Measurements from ENCODE around the gene IQCF6.
A peak's percentile ranks its signal among the peaks of the same experiment; 100 is the strongest.
"Not testable (repeated sequence)": the region's sequence is repeated elsewhere in the genome, so short reads cannot be mapped to it uniquely, and the experiment has no call there.

IQCF6 gene

GRCh38 chr3:51759203-51759602 lies 19.8 kb downstream of the IQCF6 start:
- no peak for DNase-seq (ENCODE audit: low spot score)

GRCh38 chr3:51753763-51754750 lies 25.0 kb downstream of the IQCF6 start:
- DNase-seq (ENCODE audit: low spot score): not testable (repeated sequence)

GRCh38 chr3:51751287-51751686 lies 27.8 kb downstream of the IQCF6 start:
- no peak for DNase-seq (ENCODE audit: low spot score)

GRCh38 chr3:51750878-51751277 lies 28.2 kb downstream of the IQCF6 start:
- DNase-seq (ENCODE audit: low spot score): no peak

- DNase-seq (ENCODE audit: low spot score): no peak
Measured at GRCh38 chr3:51748327-51748726, 30.7 kb downstream of the IQCF6 start.

DNA sequence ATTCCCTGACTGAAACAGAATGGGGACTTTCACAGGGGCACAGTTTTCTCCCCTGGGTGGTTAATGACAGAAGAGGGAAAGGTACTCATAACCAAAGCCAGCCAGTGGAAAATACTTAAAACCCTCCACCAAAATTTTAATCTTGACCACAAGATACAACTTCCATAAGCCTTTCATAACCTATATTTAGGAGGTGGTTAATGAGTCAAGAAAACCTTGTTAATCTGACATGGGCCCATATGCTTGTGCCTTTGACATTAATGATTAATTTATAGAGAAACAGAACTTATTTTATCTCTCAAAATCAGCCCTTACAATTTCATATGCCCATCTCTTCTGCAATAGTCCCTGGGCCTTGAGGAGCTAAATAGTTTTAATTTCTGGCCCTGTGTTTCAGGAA lies 31.2 kb downstream of the IQCF6 start:
- no peak for DNase-seq (ENCODE audit: low spot score)

DNA sequence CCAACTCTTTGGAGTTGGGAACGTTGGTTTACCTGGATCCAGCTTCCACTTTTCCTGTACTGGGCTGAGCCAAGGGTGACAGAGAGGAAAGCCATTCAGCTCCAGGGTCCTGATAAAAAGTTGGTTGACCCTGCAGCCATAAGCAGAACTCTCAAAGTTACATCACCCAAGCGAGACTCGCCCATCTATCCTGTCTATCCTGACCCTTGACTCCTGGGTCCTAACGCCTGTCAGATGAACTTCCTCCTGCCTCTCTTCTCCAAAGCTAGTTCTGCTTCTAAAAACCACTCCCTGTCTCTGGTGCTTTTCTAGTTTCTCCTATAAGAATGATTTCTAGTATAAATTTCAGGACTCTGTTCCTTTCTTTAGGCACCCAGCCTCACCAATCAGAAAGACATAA lies 36.1 kb downstream of the IQCF6 start:
- not testable (repeated sequence) for DNase-seq (ENCODE audit: low spot score)

- not testable (repeated sequence) for DNase-seq (ENCODE audit: low spot score)
Measured at GRCh38 chr3:51742320-51742719, 36.7 kb downstream of the IQCF6 start.

DNA sequence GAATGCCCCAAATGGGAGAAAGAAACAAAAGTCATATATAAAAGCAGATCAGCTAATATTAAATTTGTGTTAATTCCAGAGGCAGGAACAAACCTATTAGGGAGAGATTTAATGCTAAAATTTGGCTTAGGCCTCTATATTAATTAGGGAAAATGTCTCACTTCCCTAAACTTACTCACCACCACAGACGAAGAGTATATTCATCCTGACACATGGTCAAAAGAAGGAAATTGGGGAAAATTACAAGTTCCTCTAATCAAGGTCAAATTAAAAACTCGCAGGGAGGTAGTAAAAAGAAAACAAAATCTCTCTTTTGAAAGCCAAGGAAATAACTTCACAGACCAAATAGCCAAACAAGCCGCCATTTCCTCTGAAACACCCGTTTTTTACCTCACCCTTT lies 39.9 kb downstream of the IQCF6 start:
- no peak for DNase-seq (ENCODE audit: low spot score)

DNA sequence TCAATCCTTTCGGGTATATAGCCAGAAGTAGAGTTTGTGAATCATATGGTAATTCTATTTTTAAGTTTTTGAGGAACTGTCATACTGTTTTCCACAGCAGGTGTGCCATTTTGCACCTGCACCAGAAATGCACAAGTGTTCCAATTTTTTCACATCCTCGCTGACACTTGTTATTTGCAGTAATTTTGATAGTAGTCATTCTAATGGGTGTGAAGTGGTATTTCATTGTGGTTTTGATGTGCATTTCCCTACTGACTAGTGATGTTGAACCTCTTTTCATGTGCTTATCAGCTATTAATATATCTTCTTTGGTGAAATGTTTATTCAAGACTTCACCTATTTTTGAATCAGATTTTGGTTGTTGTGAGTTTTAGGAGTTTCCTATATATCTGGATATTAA lies 43.1 kb downstream of the IQCF6 start:
- no peak for DNase-seq (ENCODE audit: low spot score)

DNA sequence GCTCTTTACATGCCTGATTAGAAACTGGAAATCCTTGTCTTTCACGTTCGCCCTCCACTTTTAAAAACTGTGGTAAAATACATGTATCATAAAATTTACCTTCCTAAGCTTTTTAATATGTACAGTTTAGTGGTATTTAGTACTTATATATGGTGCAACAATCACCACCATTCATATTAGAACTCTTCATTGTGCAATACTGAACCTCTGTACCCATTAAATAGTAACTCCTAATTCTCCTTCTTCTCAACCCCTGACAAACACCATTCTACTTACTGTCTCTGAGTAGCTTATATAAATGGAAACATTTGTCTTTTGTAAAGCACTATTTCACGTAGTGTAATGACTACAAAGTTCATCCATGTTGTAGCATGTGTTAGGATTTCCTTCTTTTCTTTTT lies 44.0 kb downstream of the IQCF6 start:
- no peak for DNase-seq (ENCODE audit: low spot score)

- DNase-seq (ENCODE audit: low spot score): peak; percentile 33
Measured at GRCh38 chr3:51734572-51734907, 44.5 kb downstream of the IQCF6 start.

DNA sequence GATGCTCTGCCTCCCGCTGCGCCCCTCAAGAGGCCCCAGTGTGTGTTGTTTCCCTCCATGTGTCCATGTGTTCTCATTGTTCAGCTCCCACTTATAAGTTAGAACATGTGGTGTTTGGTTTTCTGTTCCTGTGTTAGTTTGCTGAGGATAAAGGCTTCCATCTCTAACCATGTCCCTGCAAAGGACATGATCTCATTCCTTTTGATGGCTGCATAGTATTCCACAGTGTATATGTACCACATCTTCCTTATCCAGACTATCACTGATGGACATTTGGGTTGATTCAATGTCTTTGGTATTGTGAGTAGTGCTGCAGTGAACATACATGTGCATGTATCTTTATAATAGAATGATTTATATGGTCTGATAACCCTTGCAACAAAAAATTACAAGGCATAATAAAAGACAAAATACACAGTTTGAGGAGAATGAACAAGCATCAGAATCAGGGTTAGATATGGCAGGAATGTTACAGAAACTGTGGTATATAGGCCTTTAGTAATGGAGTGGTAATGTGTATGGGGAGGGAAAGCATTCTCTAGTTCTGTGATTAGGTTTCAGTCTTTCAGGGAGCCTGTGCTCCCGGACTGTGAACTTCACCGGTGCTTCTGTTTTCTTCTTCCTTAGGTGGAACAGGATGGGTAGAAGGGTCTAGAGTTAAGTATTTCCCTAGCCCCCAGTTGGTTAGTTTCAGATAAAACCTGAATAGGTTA lies 45.0 kb downstream of the IQCF6 start:
- DNase-seq (ENCODE audit: low spot score): no peak

- peak; percentile 19 for DNase-seq (ENCODE audit: low spot score)
Measured at GRCh38 chr3:51729042-51729633, 49.9 kb downstream of the IQCF6 start.

Measured in activated CD4-positive, alpha-beta T cell treated with anti-CD3 and anti-CD28 coated beads, Interleukin-2, Interleukin-4, amounts not matched to agents 100 ng/mL and 50 ng/mL, durations not matched to agents 16 hours and 8 hours (primary cell).